Measurements from ENCODE around the gene OPCML. TPM values are rescaled to one million over a fixed set of nuclear protein-coding genes. Genes with fewer than 3 reads are reported as not detected.

OPCML gene
- polyA plus RNA-seq, 3 donors: not detected

DNA sequence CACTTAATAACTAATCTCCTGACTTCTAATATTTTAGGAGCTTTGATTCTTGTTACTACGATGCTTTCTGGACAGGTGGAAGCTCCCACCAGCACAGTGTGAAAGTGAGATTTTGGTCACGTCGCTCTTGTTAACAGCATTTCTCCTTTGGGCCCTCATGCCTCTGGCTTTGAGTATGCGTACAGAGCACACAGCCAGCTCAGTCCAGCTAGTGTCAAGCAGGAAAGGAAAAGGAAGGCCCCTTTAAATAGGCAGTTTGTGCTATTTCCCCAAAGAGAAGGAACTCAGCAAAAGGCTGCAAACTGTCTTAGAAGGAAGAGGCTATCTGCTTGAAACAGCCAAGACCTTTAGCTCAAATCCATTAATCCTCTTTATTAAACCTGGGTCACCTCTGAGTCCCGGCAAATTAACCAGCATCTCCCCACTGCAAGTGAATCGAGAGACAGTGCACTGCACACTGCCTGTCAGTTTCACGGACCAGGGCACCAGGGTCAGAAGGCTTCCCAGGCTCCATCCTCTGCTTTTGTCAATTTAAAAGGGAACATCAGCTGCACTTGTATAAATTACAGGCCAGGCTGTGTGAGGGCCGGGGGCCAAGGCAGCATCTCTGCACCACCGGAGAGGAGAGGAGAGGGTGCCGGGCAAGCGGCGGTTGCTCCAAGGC lies 34.7 kb downstream of the OPCML start:
- intact Hi-C loops (cut with micrococcal nuclease): no loop called here
- Histone ChIP-seq H4K20me1 (ENCODE audit: insufficient read depth, low read length) (no peaks in the 10 kb centered on the region), H3K9me3 (replicated peaks in 1 of 2; ENCODE audit: control insufficient read depth in 1 of 2, insufficient read depth in 1 of 2, low read length in 2 of 2) (peaks cover 0 to 6% of the 10 kb centered on the region in 2 donors), H3K36me3 (replicated peaks in 1 of 2; ENCODE audit: control insufficient read depth in 1 of 2, insufficient read depth in 2 of 2, low read length in 2 of 2) (no peaks in the 10 kb centered on the region), H3K4me2 (replicated peaks; ENCODE audit: extremely low read depth, low read length, poor library complexity, severe bottlenecking) (no peak overlapping the region), H3K9ac (ENCODE audit: insufficient read depth, low read length, poor library complexity, severe bottlenecking) (no peak overlapping the region), H3K27ac (ENCODE audit: low read depth in 1 of 2, low read length in 2 of 2) (no peak overlapping the region), H3K27me3 (ENCODE audit: control insufficient read depth in 2 of 2, insufficient read depth in 2 of 2, low read length in 2 of 2) (no peaks in the 10 kb centered on the region), H2AFZ (ENCODE audit: insufficient read depth, low read depth, low read length, poor library complexity, severe bottlenecking) (no peak overlapping the region), H3K4me3 (replicated peaks in 1 of 3; ENCODE audit: low read depth in 2 of 3, low read length in 3 of 3) (no peak overlapping the region), H3K79me2 (ENCODE audit: insufficient read depth, low read length) (no peaks in the 10 kb centered on the region), H3K4me1 (ENCODE audit: control insufficient read depth in 1 of 2, insufficient read depth in 2 of 2, low read length in 2 of 2) (no peaks in the 10 kb centered on the region)
- Mint-ChIP-seq H3K27me3 (ENCODE audit: low read depth in 3 of 3) (peaks cover 0 to 3% (median 0%) of the 10 kb centered on the region in 3 donors), H3K27ac (no peak overlapping the region), H3K4me3 (no peak overlapping the region), H3K36me3 (no peaks in the 10 kb centered on the region), H3K4me1 (no peaks in the 10 kb centered on the region), H3K9me3 (peaks cover 0 to 6% (median 3%) of the 10 kb centered on the region in 7 donors)
- TF ChIP-seq, protein P1, sequence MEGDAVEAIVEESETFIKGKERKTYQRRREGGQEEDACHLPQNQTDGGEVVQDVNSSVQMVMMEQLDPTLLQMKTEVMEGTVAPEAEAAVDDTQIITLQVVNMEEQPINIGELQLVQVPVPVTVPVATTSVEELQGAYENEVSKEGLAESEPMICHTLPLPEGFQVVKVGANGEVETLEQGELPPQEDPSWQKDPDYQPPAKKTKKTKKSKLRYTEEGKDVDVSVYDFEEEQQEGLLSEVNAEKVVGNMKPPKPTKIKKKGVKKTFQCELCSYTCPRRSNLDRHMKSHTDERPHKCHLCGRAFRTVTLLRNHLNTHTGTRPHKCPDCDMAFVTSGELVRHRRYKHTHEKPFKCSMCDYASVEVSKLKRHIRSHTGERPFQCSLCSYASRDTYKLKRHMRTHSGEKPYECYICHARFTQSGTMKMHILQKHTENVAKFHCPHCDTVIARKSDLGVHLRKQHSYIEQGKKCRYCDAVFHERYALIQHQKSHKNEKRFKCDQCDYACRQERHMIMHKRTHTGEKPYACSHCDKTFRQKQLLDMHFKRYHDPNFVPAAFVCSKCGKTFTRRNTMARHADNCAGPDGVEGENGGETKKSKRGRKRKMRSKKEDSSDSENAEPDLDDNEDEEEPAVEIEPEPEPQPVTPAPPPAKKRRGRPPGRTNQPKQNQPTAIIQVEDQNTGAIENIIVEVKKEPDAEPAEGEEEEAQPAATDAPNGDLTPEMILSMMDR (IDR thresholded peaks at IDR 0.05): no peak
- no peak for DNase-seq
- WGBS (ENCODE audit: insufficient coverage): 69% methylated on average over 6 of the region's 12 CpGs

DNA sequence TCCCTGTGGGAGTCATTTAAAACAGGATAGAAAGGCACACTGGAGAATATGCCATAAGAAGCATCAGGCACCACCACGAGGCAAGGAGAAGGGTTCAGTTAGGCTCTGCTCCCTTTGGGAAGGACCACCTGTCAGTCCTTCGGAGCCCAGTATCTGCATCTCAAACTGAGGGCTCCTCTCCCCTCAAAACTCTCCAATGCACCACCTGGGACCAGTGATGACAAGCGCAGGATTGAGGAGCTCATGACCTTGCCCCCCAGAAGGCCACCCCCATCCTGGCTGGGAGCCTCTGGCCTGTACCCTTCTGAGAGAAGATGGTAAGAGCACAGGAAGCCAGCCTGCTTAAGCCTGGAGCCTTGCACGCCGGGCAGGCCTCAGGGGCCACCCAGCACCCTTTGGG lies 39.4 kb downstream of the OPCML start:
- Histone ChIP-seq H3K9ac (ENCODE audit: insufficient read depth, low read length, poor library complexity, severe bottlenecking) (no peak overlapping the region), H3K36me3 (replicated peaks in 1 of 2; ENCODE audit: control insufficient read depth in 1 of 2, insufficient read depth in 2 of 2, low read length in 2 of 2) (no peaks in the 10 kb centered on the region), H3K27ac (ENCODE audit: low read depth in 1 of 2, low read length in 2 of 2) (no peak overlapping the region), H4K20me1 (ENCODE audit: insufficient read depth, low read length) (no peaks in the 10 kb centered on the region), H3K4me2 (replicated peaks; ENCODE audit: extremely low read depth, low read length, poor library complexity, severe bottlenecking) (no peak overlapping the region), H2AFZ (ENCODE audit: insufficient read depth, low read depth, low read length, poor library complexity, severe bottlenecking) (no peak overlapping the region), H3K27me3 (ENCODE audit: control insufficient read depth in 2 of 2, insufficient read depth in 2 of 2, low read length in 2 of 2) (no peaks in the 10 kb centered on the region), H3K79me2 (ENCODE audit: insufficient read depth, low read length) (no peaks in the 10 kb centered on the region), H3K4me3 (replicated peaks in 1 of 3; ENCODE audit: low read depth in 2 of 3, low read length in 3 of 3) (no peak overlapping the region), H3K4me1 (ENCODE audit: control insufficient read depth in 1 of 2, insufficient read depth in 2 of 2, low read length in 2 of 2) (no peaks in the 10 kb centered on the region), H3K9me3 (replicated peaks in 1 of 2; ENCODE audit: control insufficient read depth in 1 of 2, insufficient read depth in 1 of 2, low read length in 2 of 2) (peaks cover 0 to 9% of the 10 kb centered on the region in 2 donors)
- intact Hi-C loops (cut with micrococcal nuclease): no loop called here
- TF ChIP-seq, protein P1 (IDR thresholded peaks at IDR 0.05): no peak
- 83% methylated on average over 2 of the region's 5 CpGs for WGBS (ENCODE audit: insufficient coverage)
- Mint-ChIP-seq H3K27ac (no peak overlapping the region), H3K4me1 (no peaks in the 10 kb centered on the region), H3K4me3 (no peak overlapping the region), H3K9me3 (peaks cover 0 to 12% (median 5%) of the 10 kb centered on the region in 7 donors), H3K27me3 (ENCODE audit: low read depth in 3 of 3) (peaks cover 0 to 2% (median 0%) of the 10 kb centered on the region in 3 donors), H3K36me3 (no peaks in the 10 kb centered on the region)
- DNase-seq: no peak
